ENCODE results near the gene SNAPC4.

DNA sequence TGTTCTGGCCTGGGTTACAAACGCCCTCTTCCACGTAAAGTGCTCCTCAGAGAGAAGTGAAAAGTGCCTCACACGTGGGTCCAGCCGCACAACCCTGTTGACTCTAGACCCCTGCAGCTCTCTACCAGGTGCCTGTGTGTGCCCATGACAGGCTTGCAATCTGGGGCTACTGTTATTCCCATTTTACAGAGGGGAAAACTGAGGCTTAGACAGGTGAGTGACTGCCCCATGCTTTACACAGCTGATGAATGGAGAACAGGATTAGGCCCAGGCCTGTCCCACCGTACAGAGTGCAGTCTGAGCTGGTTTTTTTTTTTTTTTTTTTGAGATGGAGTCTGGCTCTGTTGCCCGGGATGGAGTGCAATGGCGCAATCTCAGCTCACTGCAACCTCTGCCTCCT lies 45.8 kb upstream of the SNAPC4 start:
- no peak for TF ChIP-seq CTCF (IDR thresholded peaks at IDR 0.05)
- TF ChIP-seq POLR2A (IDR thresholded peaks at IDR 0.05), result no peak

Measured in heart left ventricle (tissue), 13 donors.